NCI-H82 treated with DMSO at 0.1 percent for 48 hours (cell line): ENCODE measurements around the gene KIF26A.
A peak's percentile ranks its signal among the peaks of the same experiment; 100 is the strongest.

ENCODE experiments used
- DNase-seq: peaks from one replicate; lab custom pipeline; 2025; ENCODE audit not compliant: unreplicated experiment; lab: John Stamatoyannopoulos, UW

The KIF26A gene

GRCh38 chr14:104138098-104138717 is at the start of gene KIF26A:
Gene KIF26A, plus strand, starts transcription at chr14:104138587. Its CDS starts 136 bp downstream, at chr14:104138723.
- peak; percentile 10 for DNase-seq

- no peak for DNase-seq
Measured at GRCh38 chr14:104090071-104090748, 48.2 kb upstream of the KIF26A start.

GRCh38 chr14:104091061-104091926 is 47.1 kb upstream of the KIF26A start:
- no peak for DNase-seq

DNA sequence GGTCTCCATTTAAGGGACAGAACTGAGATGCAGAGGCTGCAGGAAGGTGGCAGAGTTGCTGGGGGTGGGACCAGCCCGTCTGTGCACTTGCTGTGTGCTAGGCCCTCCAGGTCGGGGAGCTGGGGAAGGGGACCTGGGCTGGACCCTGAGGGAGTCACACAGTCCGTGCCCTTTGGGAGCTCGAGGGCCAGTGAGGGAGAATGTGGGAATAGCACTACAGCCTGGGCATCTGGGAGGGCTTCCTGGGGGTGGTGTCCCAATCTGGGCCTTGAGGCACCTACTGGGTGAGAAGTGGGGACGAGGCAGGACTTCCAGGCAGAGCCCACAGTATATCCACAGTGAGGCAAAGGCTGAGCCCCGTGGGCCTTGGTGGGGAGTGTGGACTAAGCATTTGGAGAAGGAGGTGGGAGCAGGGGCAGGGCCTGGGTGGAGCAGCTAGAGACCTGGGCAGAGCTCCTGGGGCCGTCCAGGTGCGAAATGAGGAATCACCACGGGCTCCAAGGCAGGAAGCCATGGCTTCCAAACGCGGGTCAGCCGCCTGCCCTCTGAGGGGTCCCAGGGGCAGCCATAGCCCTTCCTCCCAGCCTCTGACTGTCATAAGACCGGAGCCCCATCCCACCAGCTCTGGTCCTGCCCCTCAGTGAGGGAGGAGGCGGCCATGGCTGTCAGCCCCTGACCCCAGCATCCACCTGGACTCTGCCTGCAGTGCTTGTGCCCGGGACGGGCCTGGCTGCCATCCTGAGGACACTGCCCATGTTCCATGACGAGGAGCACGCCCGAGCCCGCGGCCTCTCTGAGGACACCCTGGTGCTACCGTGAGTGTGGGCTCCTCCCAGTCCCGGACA is 46.2 kb upstream of the KIF26A start:
- no peak for DNase-seq

DNA sequence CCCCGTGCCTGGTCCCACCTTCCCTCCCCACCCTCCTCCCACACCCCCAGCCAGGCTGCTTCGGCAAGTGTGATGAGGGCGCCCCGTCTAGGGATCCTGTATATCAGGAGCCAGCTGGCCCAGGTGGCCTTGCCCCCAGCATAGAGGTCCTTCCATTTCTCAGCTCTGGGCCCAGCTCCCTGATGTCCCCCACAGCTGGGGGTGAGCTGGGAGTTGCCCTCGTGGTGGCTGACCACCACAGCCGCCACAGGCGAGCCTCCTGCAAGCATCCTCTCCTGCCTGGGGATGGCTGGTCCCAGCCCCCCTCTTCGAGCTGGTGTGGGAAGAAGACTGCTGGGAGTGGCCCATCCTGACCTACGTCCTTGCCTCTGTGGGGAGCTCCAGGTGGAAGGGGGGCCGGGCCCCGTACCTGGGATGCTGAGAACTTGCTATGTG is 45.4 kb upstream of the KIF26A start:
- no peak for DNase-seq

GRCh38 chr14:104093366-104094055 is 44.9 kb upstream of the KIF26A start:
- DNase-seq, result no peak

GRCh38 chr14:104094056-104094708 is 44.2 kb upstream of the KIF26A start:
- no peak for DNase-seq

DNA sequence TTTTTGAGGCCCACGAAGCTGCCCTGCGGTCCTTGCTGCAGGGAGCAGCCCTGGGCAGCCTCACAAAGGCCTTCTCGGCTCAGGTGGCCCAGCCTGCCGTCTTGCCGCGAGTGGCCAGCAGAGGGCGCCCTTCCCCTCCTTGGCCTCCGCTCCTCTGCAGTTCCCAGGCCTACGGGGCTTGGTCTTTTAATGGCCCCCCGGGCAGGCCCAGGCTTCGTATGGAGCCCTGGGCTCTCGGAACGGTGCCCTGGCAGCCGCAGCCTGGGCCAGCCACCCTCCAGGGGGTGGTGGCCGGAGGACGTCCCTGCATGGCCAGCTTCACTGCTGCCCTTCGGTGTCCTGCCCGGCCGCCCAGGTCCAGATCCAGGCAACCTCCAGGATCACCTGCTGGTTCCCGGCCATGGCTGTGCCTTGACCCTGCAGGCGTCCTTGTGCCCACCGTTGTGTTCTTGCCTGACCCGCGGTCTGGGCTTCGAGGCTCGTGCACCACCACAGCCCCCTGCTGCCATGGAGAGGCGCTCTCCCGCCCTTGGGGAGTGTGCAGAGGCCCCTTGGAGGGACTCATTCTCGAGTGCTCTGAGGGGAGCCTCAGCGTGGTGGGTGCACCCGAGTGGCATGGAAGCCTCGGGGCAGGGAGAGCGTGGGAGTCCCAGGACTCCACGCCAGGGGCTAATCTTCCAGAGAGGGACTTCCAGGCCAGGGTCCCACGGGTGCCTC is 43.5 kb upstream of the KIF26A start:
- peak; percentile 28 for DNase-seq

DNA sequence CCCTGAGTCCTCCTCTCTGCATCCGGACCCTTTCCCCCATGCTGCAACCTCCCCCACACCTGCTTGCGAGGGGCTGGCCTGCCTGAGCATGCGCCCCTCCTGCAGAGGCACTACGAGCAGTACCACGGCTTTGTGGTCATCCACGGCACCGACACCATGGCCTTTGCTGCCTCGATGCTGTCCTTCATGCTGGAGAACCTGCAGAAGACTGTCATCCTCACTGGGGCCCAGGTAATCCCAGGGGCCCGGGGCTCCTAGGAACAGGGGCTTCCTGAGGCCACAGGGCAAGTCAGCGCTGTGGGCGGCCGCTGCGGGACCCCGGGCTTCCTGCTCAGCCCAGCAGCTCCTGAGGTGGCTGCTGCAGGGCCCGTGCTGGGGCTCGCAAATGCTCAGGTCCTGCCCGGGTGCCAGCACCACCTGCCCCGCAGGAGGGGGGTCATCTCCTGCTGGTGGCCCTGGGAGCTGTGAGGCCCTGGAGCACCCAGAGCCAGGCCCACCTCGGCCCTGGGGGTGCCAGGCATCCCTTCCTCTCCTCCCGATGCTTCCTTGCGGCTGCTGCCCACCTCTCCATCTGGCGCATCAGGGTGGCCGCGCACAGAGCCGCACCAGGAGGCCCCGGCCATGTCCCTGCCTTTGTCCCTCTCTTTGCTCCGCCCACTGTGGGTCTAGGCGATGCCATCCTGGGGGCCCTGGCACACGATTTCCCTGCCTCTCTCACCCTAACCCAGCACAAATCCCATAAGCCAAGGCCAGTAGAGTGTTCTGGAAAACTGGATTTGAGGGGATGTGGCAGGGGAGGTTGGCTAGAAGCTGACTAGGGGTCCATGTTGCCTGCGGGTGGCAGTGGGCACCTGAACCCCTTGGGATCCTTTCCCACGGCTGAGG is 42.7 kb upstream of the KIF26A start:
- DNase-seq, result no peak

DNA sequence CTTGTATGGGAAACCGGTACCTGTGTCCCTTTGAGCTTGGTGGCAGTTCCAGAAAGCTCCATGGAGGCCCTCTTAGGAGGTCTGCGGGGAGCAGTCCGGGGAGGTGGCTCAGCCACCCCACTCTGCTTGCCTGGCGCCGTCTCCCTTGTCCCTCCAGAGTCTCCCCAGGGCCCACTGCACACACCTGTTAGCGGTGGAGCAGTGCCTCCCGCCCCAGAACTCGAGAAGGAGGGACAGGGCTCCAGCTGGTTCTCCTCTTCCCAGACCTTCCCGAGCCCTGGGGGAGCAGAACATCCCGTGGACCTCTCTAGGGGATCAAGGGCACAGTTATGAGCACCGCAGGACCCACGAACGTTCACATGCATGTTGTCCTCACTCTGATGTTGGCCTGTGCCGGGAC is 42.1 kb upstream of the KIF26A start:
- DNase-seq, result no peak

DNA sequence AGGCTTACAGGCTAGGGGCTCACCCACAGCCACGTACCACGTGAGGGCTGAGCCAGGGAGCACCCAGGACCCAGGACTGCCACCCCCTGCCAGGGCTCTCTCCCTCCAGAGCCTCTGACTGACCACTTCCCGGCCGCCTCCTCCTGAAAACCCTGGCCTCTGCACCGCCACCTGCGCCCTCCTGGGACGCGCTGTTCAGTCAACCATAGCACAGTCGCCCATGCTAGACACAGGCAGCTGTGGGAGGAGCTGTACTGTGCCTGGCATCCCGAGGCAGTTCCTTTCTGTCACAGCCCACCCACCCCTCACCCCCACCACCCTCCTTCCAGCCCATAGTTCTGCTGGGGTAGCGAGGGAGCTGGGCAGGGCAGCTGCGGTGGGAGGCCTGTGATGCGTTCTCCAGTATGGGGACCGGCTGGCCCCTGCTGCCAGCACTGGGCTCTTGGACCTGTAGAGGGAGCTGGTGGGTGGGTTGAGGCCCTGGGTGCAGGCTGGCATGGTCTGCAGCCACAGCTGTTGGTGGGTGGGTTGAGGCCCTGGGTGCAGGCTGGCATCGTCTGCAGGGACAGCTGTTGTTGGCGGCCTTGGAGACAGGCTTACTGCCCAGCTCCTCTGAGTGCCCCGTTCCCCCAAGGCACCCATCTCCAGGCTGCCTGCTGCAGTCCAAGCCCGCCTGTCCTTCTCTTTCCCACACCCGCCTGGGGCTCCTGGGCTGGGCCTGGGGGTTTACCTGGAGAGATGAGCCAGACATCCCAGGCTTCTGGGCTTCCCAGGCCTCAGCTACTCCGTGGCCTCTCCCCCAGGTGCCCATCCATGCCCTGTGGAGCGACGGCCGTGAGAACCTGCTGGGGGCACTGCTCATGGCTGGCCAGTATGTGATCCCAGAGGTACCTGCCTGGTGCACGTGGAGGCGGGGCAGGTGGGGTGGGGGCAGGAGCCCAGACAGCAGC is 41.4 kb upstream of the KIF26A start:
- DNase-seq, result no peak

GRCh38 chr14:104098272-104099095 is 39.9 kb upstream of the KIF26A start:
- DNase-seq, result no peak

DNA sequence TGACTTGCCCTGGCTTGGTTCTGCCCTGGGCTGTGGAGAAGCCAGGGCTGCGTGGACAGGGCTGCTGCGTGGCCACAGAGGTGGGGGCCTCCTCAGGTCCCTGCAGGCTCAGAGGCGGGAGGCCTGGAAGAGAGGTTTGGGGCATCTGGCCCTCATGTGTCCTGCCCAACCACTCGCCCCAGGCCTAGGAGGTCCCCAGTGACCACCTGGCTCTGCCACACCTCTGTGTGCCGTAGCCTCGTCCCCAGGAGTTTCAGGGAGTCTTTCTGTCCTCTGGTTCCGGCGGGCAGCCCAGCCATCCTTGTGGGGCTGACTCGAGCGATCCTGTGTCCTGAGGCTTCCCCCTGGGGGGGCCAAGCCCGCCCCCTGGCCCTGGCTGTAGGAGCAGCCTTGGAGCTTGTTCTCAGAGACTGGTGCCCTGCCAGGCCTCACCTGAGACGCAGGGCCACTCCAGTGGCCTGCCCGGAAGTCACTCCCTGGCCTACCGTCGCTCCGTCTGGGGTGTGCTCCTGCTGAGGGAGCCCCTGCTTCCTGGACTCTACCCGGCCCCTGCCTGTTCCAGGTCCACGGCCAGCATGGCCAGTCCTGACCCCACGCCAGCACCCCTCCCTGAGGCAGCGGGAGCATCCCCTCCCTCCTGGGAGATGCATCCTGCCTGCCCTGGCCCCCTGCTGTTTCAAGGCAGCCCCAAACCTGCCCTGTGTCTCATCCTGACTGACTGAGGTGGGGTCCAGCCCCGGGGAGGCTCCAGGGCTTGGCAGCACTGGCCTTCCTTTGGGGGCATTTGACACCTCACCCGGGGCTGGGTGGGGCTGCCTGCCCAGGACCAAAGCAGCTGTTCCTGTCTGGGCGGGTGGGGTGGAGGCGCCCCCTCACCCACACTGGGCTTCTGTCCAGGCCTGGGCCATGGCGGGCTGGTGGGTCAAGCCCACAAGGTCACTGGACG is 39.0 kb upstream of the KIF26A start:
- no peak for DNase-seq

DNA sequence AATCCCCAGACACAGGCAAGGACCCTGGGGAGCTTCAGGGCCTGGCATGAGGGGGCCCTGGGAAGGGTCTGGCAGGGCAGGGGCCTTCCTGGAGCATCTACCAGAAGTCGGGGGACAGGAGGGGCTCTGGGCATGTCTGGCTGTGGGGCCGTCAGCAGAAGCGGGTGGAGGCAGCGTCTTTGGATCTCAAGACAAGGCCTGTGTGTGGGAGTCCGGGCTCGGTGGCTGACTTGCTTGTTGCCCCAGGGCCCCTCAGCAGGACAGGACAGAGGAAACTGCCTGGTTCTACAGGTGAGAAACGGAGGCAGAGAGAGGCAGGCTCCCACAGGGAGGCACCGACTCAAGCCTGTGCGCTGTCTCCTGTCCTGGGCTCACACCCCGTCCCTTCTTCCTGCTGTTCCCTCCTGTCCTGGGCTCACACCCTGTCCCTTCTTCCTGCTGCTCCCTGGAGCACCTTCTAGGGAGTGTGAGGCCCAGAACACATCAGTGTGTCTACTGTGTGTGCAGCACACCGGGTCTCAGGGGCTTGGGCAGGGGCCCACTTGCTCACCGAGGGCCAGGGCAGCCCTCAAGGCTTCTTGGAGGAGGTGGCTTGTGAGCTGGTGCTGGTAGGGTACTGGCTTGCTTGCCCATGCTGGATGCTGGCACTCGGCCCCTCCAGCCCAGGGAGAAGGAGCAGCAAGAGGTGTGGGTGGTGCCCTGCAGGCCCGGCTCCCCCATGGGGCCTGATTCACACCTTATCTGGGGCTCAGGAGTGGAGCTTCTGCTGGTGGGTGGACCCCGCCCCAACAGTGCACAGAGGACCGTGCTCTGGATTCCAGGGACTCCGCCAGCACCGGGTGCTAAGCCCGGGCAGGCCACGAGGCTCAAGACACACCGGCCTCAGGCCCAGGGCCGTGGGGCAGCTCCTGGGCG is 38.0 kb upstream of the KIF26A start:
- DNase-seq, result no peak
